Colon (tissue), 2 donors: ENCODE data around the gene CBFA2T3.
"Not testable (repeated sequence)": the region's sequence is repeated elsewhere in the genome, so short reads cannot be mapped to it uniquely, and the experiment has no call there.

Experiments
- FAIRE-seq: peaks from 2 replicates; lab custom pipeline; 2012; peaks lifted over from hg19 to GRCh38; lab: Jason Lieb, UNC
- donor health status: control.
- donor health status: control.

CBFA2T3 gene

GRCh38 chr16:88977018-88977811, at the start of gene CBFA2T3:
TSS of gene CBFA2T3 (minus strand) at chr16:88977207. CDS start at chr16:88976807, 400 bp downstream.
- FAIRE-seq = no peak

GRCh38 chr16:89026121-89026612, 49.2 kb upstream of the CBFA2T3 start:
- no peak for FAIRE-seq

GRCh38 chr16:89025636-89026035, 48.6 kb upstream of the CBFA2T3 start:
- FAIRE-seq = no peak

- no peak for FAIRE-seq
Observed at GRCh38 chr16:89024546-89025060, 47.6 kb upstream of the CBFA2T3 start.

GRCh38 chr16:89023621-89024511, 46.9 kb upstream of the CBFA2T3 start:
- FAIRE-seq = no peak

- no peak for FAIRE-seq
Observed at GRCh38 chr16:89023151-89023551, 46.1 kb upstream of the CBFA2T3 start.

- no peak for FAIRE-seq
Observed at GRCh38 chr16:89022051-89022836, 45.2 kb upstream of the CBFA2T3 start.

GRCh38 chr16:89020925-89021595, 44.1 kb upstream of the CBFA2T3 start:
- no peak for FAIRE-seq

GRCh38 chr16:89020068-89020924, 43.3 kb upstream of the CBFA2T3 start:
- FAIRE-seq = no peak

- FAIRE-seq = no peak
Observed at GRCh38 chr16:89019511-89019910, 42.5 kb upstream of the CBFA2T3 start.

GRCh38 chr16:89018282-89019158, 41.5 kb upstream of the CBFA2T3 start:
- FAIRE-seq = no peak

- no peak for FAIRE-seq
Observed at GRCh38 chr16:89017543-89018281, 40.7 kb upstream of the CBFA2T3 start.

GRCh38 chr16:89016561-89016960, 39.6 kb upstream of the CBFA2T3 start:
- not testable (repeated sequence) for FAIRE-seq

GRCh38 chr16:89015271-89015859, 38.4 kb upstream of the CBFA2T3 start:
- no peak for FAIRE-seq

- FAIRE-seq = no peak
Observed at GRCh38 chr16:89014403-89015230, 37.6 kb upstream of the CBFA2T3 start.

- FAIRE-seq = no peak
Observed at GRCh38 chr16:89013692-89014402, 36.8 kb upstream of the CBFA2T3 start.

GRCh38 chr16:89013111-89013510, 36.1 kb upstream of the CBFA2T3 start:
- FAIRE-seq = no peak
